Measurements from ENCODE around the gene SIX3. TPM values are rescaled to one million over a fixed set of nuclear protein-coding genes. Genes with fewer than 3 reads are reported as not detected.

Gene SIX3
- polyA plus RNA-seq, 1 of the 3 experiments (the other 2 are of a cell fraction): 0.58 TPM

GRCh38 chr2:44930274-44931197 is 11.0 kb upstream of the SIX3 start:
- Histone ChIP-seq H3K36me3 (replicated peaks in 1 of 2; ENCODE audit: control insufficient read depth in 1 of 2, insufficient read depth in 2 of 2, low read length in 1 of 2) (no peaks in the 10 kb centered on the region), H3K79me2 (ENCODE audit: insufficient read depth) (no peaks in the 10 kb centered on the region), H3K9me2 (no peaks in the 10 kb centered on the region), H3K9ac (no peak overlapping the region), H3K4me1 (ENCODE audit: control insufficient read depth in 1 of 2, insufficient read depth in 2 of 2, low read depth in 1 of 2, low read length in 1 of 2) (peaks cover 0 to 10% of the 10 kb centered on the region in 2 experiments; a peak in 1 of 4 replicates), H3K27ac (ENCODE audit: low read depth in 2 of 2, low read length in 1 of 2) (no peak overlapping the region), H3K27me3 (ENCODE audit: insufficient read depth) (peaks cover 39% of the 10 kb centered on the region), H3K4me3 (ENCODE audit: low read depth in 2 of 2, low read length in 1 of 2) (no peak overlapping the region), H3F3A (replicated peaks; ENCODE audit: insufficient read depth) (no peaks in the 10 kb centered on the region), H3K4me2 (no peak overlapping the region), H4K20me1 (ENCODE audit: insufficient read depth) (no peaks in the 10 kb centered on the region), H3K9me3 (no peaks in the 10 kb centered on the region), H2AFZ (ENCODE audit: low read depth) (no peak overlapping the region)
- ChIA-PET POLR2A (no interaction called here), CTCF (no interaction called here)
- WGBS (ENCODE audit: low lambda C conversion rate): 84% methylated on average over 28 of the region's 28 CpGs
- TF ChIP-seq USF2 (IDR thresholded peaks at IDR 0.05; ENCODE audit: borderline replicate concordance, low read depth, low read length): no peak
- TF ChIP-seq FOXJ3 (CRISPR knock-in tag; IDR thresholded peaks at IDR 0.05): no peak
- TF ChIP-seq TCF12 (IDR thresholded peaks at IDR 0.05): no peak
- TF ChIP-seq GABPA (IDR thresholded peaks at IDR 0.05; ENCODE audit: low read depth): no peak
- TF ChIP-seq ELF1 (IDR thresholded peaks at IDR 0.05): no peak
- no peak for TF ChIP-seq MXI1 (IDR thresholded peaks at IDR 0.05; ENCODE audit: low read depth, low read length)
- no peak for TF ChIP-seq CHD2 (IDR thresholded peaks at IDR 0.05; ENCODE audit: low read length, partially characterized antibody)
- no peak for TF ChIP-seq RFX5 (IDR thresholded peaks at IDR 0.05; ENCODE audit: low read length)
- TF ChIP-seq SMC3 (IDR thresholded peaks at IDR 0.05; ENCODE audit: low read depth, low read length): no peak
- no peak for TF ChIP-seq NFIC (IDR thresholded peaks at IDR 0.05; ENCODE audit: borderline replicate concordance)
- TF ChIP-seq, protein P1, sequence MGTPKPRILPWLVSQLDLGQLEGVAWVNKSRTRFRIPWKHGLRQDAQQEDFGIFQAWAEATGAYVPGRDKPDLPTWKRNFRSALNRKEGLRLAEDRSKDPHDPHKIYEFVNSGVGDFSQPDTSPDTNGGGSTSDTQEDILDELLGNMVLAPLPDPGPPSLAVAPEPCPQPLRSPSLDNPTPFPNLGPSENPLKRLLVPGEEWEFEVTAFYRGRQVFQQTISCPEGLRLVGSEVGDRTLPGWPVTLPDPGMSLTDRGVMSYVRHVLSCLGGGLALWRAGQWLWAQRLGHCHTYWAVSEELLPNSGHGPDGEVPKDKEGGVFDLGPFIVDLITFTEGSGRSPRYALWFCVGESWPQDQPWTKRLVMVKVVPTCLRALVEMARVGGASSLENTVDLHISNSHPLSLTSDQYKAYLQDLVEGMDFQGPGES (IDR thresholded peaks at IDR 0.05; ENCODE audit: low read depth, low read length): no peak
- TF ChIP-seq, protein P2, sequence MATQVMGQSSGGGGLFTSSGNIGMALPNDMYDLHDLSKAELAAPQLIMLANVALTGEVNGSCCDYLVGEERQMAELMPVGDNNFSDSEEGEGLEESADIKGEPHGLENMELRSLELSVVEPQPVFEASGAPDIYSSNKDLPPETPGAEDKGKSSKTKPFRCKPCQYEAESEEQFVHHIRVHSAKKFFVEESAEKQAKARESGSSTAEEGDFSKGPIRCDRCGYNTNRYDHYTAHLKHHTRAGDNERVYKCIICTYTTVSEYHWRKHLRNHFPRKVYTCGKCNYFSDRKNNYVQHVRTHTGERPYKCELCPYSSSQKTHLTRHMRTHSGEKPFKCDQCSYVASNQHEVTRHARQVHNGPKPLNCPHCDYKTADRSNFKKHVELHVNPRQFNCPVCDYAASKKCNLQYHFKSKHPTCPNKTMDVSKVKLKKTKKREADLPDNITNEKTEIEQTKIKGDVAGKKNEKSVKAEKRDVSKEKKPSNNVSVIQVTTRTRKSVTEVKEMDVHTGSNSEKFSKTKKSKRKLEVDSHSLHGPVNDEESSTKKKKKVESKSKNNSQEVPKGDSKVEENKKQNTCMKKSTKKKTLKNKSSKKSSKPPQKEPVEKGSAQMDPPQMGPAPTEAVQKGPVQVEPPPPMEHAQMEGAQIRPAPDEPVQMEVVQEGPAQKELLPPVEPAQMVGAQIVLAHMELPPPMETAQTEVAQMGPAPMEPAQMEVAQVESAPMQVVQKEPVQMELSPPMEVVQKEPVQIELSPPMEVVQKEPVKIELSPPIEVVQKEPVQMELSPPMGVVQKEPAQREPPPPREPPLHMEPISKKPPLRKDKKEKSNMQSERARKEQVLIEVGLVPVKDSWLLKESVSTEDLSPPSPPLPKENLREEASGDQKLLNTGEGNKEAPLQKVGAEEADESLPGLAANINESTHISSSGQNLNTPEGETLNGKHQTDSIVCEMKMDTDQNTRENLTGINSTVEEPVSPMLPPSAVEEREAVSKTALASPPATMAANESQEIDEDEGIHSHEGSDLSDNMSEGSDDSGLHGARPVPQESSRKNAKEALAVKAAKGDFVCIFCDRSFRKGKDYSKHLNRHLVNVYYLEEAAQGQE (IDR thresholded peaks at IDR 0.05; ENCODE audit: low read depth, low read length): no peak
- no peak for TF ChIP-seq YY1 (IDR thresholded peaks at IDR 0.05; ENCODE audit: low read depth)
- no peak for TF ChIP-seq RAD21 (IDR thresholded peaks at IDR 0.05; ENCODE audit: low read length)
- no peak for DNase-seq
